Stimulated activated CD4-positive, alpha-beta T cell treated with anti-CD3 and anti-CD28 coated beads, Interleukin-4, amount 100 ng/mL, for 1 hour (primary cell): ENCODE results near the gene TCIRG1.
A peak's percentile ranks its signal among the peaks of the same experiment; 100 is the strongest.
"Not testable (repeated sequence)": the region's sequence is repeated elsewhere in the genome, so short reads cannot be mapped to it uniquely, and the experiment has no call there.

Experiments used
- DNase-seq: peaks from one replicate; pipeline ENCODE4 v3.0.0-alpha.2; 2020

The TCIRG1 gene, protein sequence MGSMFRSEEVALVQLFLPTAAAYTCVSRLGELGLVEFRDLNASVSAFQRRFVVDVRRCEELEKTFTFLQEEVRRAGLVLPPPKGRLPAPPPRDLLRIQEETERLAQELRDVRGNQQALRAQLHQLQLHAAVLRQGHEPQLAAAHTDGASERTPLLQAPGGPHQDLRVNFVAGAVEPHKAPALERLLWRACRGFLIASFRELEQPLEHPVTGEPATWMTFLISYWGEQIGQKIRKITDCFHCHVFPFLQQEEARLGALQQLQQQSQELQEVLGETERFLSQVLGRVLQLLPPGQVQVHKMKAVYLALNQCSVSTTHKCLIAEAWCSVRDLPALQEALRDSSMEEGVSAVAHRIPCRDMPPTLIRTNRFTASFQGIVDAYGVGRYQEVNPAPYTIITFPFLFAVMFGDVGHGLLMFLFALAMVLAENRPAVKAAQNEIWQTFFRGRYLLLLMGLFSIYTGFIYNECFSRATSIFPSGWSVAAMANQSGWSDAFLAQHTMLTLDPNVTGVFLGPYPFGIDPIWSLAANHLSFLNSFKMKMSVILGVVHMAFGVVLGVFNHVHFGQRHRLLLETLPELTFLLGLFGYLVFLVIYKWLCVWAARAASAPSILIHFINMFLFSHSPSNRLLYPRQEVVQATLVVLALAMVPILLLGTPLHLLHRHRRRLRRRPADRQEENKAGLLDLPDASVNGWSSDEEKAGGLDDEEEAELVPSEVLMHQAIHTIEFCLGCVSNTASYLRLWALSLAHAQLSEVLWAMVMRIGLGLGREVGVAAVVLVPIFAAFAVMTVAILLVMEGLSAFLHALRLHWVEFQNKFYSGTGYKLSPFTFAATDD

DNA sequence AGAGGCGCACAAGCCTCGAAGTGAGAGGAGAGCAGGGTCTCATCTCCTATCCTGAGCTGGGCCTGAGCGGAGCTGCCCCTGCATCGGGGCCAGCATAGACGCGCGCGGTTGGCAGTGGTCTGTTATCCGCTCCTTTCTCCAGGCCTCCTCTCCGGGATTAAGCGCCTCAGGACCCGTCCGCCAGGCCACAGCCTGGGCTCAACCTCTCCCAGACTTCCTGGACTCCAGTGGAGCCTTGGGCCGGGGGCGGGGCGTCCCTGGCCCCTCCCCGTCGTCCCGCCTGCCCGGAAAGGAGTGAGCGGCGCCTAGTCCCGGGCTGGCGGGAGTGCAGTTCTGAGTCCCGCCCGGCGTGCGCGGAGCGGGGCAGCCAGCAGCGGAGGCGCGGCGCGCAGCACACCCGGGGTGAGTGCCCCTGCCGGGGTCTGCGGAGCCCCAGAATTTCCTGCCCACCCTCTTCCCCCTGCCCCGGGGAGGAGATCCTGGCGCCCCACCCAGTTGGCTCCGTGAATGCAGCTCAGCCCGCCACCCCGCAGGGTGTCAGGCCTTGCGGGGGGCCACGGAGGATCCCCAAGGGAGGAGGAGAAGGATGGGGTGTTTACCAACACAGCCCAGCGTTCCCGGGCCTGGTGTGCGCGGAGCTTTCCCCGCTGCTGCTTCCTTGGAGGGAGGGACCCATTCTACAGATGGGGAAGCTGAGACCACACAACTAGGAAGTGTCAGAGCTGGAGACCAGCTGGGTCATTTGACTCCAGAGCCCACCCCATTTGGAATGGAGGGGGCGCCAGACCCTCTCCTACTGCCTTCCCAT is at the start of gene TCIRG1:
TCIRG1 (plus strand) TSS at position 308 of the 808 bp plus-strand sequence. CDS start 2,247 bp downstream, outside the sequence.
- DNase-seq: peak; percentile 63

DNA sequence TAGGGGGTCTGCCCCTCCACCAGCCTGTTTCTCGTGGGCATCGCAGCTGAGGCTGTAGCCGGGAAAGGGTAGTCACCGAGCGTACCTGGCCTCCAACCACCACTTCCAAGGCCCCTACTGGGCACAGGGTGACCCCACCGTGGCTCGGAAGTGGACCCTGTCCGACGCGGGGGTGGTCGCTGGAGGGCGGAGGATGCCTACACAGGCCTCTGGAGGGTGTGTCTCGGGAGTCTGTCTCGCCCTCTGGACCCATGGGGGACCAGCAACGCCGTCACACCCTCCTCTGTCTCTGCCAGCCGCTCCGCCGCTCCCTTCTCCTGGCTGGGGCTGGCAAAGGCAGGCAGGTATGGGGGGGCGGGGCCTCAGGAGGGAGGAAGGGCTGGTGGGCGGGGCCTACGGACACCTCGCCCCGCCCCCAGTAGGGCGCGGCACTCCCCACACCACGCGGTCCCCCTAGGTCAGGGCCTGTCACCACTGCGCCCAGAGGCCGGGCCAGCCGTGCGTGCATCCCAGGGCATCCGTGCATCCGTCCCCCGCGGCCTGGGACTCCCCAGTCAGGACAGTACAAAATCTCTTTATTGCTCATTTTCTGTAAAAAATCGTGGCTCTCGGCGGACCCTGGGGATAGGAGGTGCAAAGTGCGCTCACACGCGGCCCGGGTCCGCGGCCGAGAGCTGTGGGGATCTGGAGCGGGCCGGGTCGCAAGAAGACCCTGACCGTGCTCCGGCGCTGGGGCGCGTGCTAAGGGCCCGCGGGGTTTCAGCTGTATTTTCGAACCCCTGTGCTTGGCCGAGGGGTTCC is 48.1 kb upstream of the TCIRG1 start:
- DNase-seq: not testable (repeated sequence)

DNA sequence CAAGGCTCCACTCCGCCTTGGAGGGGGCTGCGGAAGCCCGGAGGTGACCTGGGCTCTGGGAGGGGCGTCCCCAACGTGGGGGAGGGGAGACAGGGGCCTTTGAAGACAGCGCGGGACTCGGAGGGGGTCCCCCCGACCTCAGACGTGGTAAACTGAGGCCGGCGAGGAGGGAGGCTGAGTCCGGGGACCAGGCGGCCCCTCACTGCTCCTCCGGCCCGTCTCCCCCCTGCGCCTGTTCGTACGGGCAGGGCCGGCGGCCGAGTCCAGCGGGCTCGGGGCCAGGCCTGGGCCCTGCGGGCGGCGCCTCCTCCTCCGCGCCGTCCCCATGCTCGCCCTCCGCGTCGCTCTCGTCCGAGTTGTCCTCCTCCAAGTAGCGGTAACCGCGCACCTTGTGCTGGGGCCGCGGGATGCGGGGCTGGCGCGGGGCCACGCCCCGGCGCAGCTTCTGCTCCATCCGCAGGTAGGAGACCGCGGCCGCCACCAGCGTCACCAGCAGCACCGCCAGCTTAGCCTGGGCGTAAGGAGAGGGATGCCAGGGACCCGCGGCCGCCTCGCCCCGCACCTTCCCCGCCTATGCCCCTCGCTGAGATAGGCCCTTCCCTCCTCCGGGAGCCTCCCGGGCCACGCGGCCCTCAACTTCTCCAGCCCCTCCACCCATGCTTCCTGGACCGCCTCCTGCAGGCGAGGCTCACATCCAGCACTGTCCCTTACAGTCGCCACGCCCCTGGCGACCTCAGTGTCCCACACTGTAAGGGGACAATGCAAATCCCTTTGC is 47.3 kb upstream of the TCIRG1 start:
- DNase-seq: not testable (repeated sequence)

DNA sequence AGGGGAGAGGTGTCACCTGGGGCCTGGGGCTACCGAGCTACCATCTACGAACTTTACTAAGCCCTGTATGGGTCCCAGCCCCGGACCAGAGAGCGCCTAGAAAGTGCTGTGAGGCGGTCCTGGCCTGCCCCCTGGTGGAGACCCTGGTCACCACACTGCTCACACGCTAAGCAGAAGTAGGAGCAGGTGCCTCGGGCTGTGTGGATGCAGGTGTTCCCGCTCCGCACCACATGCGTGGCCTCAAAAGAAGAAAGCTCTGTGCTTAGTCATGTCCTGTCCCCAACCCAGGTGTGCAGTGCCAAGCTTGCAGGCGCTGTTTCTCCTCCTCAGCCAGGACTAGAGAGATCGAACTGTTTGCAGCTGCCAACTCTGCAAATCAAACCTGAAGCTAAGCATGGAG is 45.0 kb upstream of the TCIRG1 start:
- peak; percentile 31 for DNase-seq

DNA sequence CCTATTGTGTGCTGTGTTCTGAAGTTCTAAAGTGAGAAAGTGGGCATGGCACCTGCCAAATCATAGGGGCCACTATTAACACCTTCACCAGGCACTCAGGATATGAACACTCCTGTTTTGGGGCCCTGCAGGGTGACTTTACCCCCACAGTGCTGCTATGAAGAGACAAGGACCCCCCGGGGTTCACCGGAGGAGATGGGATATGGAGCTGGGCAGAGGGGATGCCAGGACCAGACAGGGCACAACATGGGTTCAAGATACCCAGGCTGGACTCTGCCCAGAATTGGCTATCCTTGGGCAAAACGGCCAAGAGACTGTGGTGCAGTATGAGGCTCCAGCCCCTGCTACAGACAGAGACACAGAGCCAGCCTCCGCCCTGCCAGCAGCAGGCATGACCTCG is 44.4 kb upstream of the TCIRG1 start:
- DNase-seq: not testable (repeated sequence)

DNA sequence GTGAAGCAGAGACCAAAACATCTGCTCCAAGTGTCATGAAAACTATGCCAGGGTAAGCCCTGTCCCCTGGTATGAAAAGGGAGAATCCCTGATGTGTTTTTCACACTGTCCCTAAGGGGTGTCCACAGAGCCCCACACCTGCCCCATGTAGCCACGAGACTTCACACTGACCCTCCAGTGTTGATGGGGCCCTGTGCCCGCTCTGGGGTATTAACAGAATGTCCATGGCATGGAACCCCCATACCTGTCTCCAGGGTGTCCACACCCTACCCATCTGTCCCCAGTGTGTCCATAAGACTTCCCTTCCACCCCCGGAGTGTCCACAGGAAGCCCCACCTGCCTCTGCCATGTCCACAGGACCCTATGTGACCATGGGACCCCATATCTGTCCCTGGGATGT is 43.7 kb upstream of the TCIRG1 start:
- not testable (repeated sequence) for DNase-seq

DNA sequence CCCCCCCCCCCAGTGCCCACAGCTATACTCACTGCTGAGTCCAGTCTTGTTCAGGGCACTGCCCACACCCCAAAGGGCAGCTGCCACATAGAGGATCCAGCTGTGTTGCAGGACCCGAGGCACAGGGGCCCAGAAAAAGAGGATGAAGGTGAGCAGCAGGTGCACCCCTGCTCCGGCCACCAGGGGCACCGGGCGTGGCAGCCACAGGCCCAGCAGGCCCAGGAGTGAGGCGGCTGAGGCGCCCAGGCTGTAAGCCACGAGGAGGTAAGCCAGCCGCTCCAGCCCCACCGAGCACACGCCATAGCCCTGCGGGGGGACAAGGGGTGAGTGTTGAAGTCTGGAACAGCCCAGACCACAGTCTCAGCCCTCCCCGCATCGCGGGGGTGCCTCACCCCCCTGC is 43.2 kb upstream of the TCIRG1 start:
- DNase-seq: not testable (repeated sequence)

DNA sequence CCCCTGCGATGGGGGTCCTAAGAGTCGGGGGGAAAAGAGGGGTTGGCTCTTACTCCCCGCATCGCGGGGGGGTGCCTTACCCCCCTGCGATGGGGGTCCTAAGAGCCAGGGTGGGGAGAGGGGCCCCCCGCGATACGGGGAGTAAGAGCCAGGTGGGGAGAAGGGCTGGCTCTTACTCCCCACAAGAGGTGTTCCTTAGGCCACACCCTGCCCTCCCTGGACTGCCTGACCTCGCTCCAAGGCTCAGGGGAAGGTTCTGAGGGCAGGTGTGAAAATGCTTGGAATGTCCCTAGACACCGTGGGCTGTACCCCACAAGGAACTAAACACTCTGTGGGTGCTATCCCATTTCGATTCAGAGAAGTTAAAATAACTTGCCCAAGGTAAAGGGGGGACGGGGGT is 42.8 kb upstream of the TCIRG1 start:
- DNase-seq: no peak

DNA sequence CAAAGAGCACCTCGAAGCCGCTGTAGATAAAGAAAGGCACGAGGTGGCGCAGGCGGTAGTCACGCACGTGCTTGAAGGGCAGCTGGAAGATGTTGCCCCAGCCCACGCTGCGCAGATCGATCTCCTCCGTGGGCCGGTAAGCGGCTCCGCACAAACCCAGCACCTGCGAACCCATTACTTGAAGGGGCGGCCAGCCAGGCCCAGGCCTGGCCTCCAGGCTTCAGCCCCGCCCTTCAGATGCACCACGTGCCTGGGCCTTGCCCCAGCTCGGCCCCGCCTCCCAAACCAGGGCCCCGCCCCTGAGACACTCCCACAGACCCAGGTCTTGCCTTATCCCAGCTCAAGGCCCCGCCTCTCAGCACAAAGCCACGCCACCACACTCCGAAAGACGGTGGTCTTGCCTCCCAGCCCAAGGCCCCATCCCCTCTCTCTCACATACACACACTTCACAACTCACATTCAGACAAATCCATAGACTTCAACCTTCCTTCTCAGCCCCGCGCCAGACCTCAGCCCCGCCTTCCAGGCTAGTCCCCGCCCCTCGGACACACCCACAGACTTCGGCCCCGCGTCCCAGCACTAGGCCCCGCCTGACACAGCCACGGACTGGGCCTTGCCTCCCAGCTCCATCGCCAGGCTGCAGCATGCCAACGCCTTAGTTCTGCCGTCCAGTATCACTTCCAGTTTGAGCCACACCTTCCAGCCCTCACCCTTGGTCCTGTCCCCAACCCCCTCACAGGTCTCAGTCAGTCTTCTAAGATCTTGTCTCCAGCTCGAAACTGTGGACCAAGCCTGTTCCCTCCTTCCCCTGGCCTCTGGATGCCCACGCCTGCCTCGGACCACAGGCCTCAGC is 42.0 kb upstream of the TCIRG1 start:
- DNase-seq: peak; percentile 37

DNA sequence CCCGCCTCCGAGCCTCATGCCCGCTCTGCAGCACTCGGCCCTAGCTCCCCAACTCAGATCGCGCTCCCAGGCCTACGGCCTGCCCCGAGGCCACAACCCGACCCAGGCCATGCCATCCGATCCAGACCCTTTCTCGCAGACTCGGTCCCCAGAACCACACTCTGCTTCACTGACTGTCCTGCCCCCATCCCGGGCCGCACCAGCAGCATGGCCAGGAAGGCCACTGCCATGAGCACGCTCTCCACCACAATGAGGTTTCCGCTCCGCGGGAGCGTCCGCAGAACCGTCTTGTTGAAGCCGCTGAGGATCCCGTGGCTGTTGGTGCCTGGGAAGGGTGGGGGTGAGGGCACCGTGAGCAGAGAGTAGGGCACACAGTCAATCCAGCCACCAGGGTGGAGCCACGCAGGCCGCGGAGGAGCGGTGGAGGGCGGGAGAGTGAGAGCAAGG is 41.3 kb upstream of the TCIRG1 start:
- no peak for DNase-seq

DNA sequence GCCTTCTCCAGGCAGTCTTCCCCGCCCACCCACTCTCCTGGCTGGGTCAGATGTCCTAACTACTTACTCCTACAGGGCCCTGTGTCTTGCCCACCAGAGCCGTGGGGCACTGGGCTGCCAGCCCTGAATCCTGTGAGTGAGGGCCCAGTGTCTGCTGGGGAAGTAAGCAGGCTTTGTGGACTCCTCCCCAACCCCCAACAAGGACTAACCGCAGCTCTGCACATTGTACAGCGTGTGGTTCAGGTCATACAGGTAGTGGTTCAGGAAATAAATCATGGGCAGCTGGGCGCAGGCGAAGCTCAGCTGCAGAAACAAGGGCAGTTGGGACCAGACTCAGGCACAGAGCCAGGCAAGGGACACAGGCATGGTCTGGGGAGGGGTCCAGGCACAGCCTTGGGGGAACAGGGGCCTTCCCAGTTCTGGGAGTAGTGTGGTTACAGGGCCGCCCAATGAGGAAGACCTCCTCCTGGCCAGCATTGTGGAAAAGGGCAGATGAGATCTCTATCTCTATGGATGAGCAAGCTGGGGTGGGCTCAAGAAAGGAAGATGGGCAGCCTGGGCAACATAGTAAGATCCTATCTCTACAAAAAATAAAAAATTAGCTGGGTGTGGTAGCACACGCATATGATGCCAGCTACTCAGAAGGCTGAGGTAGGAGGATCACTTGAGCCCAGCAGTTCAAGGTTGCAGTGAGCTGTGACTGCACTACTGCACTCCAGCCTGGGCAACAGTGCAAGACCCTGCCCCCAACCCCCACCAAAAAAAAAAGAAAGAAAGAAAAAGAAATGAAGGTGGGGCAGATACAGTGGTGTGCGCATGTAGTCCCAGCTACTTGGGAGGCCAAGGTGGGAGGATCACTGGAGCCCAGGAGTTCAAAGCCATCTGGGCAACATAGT is 40.4 kb upstream of the TCIRG1 start:
- DNase-seq: no peak

DNA sequence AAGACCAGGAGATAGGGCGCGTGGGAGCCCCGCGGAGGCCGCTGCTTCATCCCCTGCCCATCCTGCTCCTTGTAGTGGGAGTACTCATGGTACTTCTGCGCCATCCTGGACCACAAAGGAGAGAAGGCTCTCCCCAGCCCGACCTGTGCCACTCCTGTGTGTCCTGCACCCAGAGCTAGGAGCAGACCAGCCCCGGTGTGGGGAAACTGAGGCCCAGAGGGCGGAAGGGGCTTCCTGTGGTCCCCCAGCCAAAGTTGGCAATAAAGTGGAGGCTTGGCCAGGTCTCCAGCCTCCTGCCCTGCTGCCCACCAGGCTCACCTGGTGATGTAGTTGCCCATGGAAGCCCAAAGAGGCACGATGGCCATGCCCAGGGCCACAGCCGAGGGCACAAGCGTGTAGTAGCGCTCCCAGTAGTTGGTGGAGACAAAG is 39.6 kb upstream of the TCIRG1 start:
- DNase-seq: no peak

DNA sequence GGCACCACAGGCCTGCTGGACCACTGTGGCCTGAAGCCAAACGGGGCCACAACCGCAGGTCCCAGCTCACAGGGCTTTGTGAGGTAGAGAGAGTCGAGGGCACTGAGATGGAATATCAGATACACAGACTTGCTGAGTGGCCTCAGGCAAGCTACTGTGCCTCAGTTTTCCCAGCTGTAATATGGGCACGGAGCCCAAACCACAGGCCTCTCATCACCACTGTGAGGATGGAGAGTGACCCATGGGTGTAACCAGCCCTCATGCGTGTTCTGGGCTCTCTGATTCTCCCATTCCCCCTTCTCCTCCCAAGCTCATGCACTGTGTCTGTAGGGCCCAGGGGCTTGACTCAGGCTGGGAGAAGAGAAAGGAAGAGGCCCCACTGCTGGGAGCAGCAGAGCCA is 39.1 kb upstream of the TCIRG1 start:
- DNase-seq: no peak

DNA sequence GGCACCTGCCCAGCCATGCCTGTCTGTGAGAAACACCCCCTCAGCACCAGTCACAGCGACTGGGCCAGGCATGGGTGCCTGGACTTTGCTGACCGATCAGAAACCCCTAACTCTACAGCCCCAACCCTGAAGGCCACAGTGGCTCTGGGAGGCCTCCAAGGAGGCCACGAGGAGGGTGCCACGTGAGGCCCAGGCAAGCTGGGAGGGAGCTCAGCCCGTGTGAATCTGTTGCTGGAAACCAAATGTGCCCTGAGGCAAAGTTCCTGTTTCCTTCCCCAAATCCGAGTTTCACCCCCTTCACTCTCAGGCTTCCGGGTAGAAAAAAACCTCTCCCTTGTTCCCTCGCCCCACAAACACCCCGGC is 36.3 kb upstream of the TCIRG1 start:
- DNase-seq: no peak

DNA sequence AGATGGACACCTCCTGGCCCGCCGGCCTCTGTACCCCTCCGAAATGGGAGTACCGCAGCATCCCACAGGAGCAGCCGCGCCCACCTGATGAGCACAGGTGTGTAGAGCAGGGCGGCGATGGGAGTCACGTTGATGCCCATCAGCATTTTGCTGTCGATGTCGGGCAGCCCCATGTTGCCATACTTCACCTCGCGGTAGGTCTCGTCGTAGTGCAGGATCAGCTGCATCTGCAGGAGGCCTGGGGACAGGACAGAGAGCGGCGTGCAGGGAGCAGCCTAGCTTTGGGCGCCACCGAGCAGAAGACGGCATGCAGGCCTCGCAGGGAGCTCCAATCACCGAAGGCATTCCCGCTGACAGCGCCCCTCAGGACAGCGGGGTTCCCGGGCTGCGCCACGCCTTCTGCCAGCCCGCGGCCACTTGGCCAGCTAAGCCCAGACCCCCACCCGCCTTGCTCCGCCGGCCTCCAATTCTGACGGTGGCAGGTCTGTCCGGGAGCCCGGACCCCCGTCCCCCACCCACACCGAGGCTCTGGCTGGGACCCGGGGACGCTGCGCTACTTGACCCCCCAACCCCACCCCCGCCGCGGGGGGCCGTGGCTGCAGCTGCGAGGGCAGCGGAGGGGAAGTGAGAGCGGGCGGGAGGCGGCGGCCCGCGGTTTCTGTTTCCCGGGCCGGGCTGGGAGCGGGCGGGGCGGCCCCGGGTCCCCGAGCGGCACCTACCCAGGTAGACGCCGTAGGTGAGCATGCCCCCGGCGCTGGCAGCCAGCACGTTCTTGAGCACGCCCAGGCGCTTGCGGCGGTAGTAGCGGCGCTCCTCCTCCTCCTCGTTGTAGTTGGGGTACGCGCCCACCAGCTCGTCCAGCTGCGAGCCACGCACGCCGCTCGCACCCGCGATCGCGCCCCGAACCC is 35.6 kb upstream of the TCIRG1 start:
- peak; percentile 58 for DNase-seq

DNA sequence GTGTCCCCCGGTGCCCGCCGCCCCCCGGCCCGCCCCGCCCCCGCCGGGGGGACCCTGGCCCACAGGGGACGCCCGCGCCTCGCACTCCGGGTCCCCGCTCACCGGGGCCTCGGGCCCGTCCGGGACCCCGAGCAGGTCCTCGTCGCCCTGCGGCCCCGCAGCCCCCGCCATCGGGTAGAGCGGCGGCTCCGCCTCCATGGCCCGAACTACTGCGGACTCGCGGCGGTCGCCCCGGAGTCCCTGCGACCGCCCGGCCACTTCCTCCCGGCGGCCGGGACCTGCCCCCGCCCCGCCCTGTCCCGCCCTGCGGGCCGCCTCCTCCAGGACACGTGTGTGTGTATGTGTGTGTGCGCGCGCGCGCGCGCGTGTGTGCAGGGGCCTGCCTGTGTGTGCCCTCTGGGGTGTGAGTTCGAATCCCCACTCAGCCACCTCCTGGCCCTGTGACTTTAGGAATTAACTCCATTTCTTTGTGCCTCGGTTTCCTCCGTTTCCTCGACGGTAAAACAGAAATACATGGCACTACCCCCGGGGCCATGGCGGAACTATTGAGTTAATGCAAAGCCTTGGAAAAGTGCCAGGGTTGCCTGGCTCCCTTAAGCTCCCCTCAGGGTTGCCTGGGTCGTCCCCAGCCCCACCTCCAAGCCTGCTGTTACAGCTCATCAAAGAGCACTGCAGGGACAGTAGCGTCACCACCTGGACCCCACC is 34.8 kb upstream of the TCIRG1 start, which contains the start of gene UNC93B1:
UNC93B1 (minus strand) TSS at position 252 of the 705 bp plus-strand sequence; CDS start at position 198, 54 bp downstream.
- peak; percentile 81 for DNase-seq
